GM18873 (cell line): ENCODE data around the gene RIPPLY3.
A peak's percentile ranks its signal among the peaks of the same experiment; 100 is the strongest.
"Not testable (repeated sequence)": the region's sequence is repeated elsewhere in the genome, so short reads cannot be mapped to it uniquely, and the experiment has no call there.

ENCODE experiments used
- ATAC-seq: cut with Tn5 transposase; IDR thresholded peaks from one replicate; pipeline ENCODE4 v1.9.1; 2021; ENCODE audit warnings: mild to moderate bottlenecking, moderate library complexity, moderate number of reproducible peaks; ENCODE audit not compliant: unreplicated experiment, low FRiP score

Gene RIPPLY3

GRCh38 chr21:37005548-37006485, 685 bp upstream of the RIPPLY3 start:
- ATAC-seq = no peak

GRCh38 chr21:37008724-37009123, 2.2 kb downstream of the RIPPLY3 start:
- no peak for ATAC-seq

GRCh38 chr21:37009740-37010341, 3.3 kb downstream of the RIPPLY3 start:
- peak; percentile 85 for ATAC-seq

GRCh38 chr21:37017951-37018679, 11.6 kb downstream of the RIPPLY3 start:
- no peak for ATAC-seq

GRCh38 chr21:37026499-37026898, 20.0 kb downstream of the RIPPLY3 start:
- no peak for ATAC-seq

GRCh38 chr21:37028570-37028969, 22.1 kb downstream of the RIPPLY3 start:
- ATAC-seq = no peak

- ATAC-seq = no peak
Measured at GRCh38 chr21:37030864-37031263, 24.4 kb downstream of the RIPPLY3 start.

- no peak for ATAC-seq
Measured at GRCh38 chr21:37032293-37032692, 25.8 kb downstream of the RIPPLY3 start.

- no peak for ATAC-seq
Measured at GRCh38 chr21:37032877-37033471, 26.5 kb downstream of the RIPPLY3 start.

GRCh38 chr21:37034394-37034793, 27.9 kb downstream of the RIPPLY3 start:
- not testable (repeated sequence) for ATAC-seq

- ATAC-seq = no peak
Measured at GRCh38 chr21:37036177-37036576, 29.7 kb downstream of the RIPPLY3 start.

GRCh38 chr21:37039411-37040075, 33.0 kb downstream of the RIPPLY3 start:
- no peak for ATAC-seq

GRCh38 chr21:37040212-37040611, 33.7 kb downstream of the RIPPLY3 start:
- ATAC-seq = no peak

GRCh38 chr21:37041706-37042271, 35.3 kb downstream of the RIPPLY3 start:
- no peak for ATAC-seq

GRCh38 chr21:37043818-37044217, 37.3 kb downstream of the RIPPLY3 start:
- ATAC-seq = no peak

GRCh38 chr21:37044643-37045042, 38.1 kb downstream of the RIPPLY3 start:
- no peak for ATAC-seq

GRCh38 chr21:37045149-37045548, 38.6 kb downstream of the RIPPLY3 start:
- ATAC-seq = no peak

GRCh38 chr21:37045556-37045955, 39.1 kb downstream of the RIPPLY3 start:
- no peak for ATAC-seq

GRCh38 chr21:37047079-37047478, 40.6 kb downstream of the RIPPLY3 start:
- no peak for ATAC-seq

GRCh38 chr21:37049741-37050140, 43.2 kb downstream of the RIPPLY3 start:
- ATAC-seq = not testable (repeated sequence)
